Amniotic stem cell (primary cell): ENCODE measurements around the gene THEMIS2.

Source experiments
- DNase-seq: peaks from one replicate; lab custom pipeline; 2025; lab: John Stamatoyannopoulos, UW

Gene THEMIS2

DNA sequence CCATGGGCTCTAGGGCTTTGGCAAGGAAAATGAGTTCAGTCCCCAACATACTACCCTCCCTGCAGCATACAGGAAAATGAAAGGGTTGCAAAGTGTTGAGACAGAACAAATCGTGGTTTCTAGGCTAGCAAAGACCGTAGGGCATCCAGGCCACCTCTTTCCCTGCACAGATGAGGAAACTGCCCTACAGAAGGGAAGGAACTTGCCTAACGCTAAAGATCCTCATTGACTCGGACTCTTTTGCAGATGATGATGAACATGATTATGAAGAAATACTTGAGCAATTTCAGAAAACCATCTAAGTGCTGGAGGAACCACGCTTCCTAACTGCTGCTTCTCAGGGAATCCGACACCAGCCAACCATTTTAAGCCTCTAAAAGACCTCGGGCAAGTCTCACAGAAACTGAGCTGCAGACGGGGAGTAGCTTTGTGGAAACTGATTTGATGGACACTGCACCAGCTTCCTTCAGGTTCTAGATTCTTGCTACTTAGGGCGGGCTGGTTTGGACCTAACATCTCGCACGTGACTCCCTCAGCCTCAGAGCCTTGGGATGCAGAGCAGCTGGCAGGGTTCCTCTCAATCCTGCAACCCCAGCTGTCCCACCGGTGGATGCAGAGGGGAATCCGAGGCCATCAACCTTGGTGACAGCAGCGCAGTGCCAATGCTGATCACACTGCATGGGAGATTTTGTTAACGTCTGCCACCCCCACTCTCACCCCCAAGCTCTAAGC is 13.4 kb downstream of the THEMIS2 start:
- no peak for DNase-seq

DNA sequence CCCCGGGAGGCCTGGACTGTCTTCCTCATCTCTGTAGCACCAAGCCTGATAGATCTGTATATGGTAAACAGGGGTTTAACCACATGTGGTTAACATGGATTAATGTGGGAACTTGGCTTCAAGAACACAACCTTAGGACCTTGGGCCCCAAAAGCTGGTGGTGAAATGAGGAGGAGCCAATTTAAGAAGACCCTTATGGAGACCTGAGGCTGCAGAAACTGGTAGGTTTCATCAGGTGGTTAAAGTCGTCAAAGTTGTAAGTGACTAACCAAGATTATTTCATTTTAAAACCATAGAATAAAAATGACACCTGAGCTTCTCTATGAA is 14.0 kb downstream of the THEMIS2 start:
- DNase-seq = no peak

DNA sequence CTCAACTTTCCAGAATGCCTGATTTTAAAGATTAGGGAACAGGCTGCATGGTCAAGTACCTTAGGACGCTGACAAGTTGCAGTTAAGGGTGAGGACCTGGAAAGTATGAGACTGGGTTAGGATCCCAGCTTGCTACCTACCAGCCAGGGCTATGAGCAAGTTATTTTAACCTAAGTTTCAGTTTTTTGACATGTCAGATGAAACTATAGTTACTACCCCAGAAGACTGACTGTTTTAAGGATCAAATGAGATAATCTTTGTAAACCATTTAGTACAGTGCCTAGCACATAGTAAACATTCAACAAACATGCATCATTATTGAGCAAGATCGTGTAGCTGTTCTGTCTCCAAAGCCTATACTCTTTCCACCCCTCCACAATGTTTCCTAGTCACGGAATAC is 14.4 kb downstream of the THEMIS2 start:
- DNase-seq = no peak

DNA sequence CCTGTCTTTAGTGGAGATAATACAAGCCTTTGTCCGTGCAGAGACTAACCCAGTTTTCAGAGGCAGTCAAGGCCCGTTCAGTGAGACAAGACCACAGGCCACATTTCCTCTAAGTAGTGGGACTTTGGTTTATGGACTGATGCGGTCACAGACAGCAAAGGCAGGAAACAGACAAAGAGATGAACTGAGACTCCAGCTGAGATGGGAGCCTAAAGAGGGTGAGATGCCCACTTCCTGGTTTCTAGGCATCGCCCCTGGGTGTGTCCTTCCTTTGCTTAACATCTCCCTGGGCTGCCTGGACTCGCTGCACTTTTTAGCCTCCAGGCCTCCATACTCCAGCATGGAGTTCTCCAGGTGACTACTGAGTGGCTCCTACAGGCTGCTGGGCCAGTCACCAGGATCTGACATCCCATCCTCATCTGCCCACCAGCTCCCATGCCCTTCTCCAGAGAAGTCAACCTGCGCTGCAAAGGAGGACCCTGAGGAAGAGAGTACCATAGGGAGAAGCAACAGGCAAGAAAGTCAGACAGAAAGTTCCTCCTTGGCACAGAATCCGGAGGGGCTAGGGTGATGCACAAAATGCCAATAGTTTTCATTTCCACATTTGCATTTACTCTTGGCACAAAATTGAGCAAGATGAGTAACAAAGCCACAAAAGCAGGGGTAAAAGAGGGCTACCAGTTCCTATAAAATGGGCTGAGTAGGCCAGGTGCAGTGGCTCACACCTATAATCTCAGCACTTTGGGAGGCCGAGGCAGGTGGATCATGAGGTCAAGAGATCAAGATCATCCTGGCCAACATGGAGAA is 15.1 kb downstream of the THEMIS2 start:
- DNase-seq = no peak

DNA sequence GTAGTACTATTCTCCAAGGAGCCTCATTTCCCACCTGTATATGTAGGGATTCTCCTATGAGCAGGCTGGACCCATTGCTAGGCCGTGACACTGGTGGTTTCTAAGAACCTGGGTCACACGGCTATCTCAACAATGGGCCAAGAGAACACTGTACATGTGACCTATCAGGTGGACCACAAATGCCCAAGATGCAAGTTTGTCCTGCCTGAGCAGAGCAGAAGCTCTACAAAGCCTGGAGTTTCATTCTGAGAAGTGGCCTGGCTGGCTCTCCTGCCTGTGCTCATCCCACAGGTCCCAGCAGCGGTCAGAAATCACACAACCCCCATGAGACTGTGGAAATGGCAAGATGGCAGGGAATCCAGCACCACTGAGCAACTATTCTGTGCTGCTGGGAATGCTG is 17.2 kb downstream of the THEMIS2 start:
- DNase-seq = no peak

DNA sequence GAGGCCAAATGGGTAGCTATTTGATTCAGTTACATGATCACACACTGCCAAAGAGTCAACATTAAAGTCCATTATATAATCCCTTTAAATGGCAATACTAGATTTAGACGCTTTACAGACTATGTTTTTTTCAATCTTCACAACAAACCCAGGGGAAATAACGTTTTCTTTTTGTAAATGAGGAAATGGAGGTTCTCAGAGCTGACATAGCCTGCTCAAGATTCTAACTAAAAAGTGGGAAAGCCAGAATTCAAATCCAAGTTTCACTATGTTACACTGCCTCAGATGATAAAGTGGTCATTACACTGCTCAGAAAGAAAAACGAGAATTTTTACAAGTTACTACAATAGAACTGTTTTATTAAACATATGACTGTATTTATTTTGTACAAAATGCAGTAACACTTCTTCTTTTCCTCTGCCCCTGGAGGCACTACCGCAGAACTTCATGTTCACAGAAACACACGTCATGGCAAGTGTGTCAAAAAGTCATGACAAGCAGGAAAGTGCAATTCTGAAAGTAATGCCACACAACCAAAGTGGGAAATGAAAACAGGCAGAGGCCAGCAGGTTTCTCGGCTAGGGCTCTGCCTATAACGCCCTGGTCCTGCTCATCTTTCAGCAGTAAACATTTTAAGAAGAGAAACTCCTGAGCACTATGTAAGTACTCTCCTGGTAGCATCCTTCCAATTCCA is 19.0 kb downstream of the THEMIS2 start:
- no peak for DNase-seq

DNA sequence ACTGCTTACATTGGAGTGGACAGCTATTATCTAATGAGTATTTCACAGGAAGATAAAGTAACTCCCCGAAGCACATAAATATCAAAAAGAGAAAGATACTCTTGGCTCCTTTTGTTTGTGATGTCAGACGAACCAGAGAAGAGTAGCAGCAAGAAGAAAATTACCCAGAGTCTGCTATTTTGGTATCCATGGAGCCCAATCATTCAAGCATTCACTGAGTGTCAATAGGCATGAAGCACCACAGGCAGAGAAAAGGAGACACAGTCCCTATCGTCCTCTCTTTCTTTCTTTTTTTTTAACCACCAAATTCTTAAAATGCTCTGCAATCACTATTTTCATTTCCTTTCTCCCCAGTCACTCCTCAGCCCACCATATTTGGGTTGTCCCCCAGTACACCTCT is 22.2 kb downstream of the THEMIS2 start:
- no peak for DNase-seq

DNA sequence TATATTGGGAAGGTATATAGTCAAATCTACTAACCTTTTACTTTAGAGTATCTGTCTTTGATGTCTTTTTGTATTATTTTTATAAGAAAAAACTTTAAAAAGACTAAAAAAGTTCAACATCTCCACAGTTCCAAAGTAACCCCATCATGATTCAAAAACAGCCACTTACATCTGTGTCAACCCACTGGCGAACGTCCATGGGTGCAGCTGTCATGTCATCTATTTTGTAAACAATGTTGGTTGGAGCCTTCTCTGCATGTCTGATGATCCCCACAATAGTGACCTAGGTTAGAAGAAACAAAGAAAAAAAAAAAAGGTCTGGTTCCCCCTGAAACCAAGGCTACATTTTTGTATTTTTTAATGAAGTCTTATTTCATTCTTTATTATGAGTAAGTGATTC is 34.4 kb downstream of the THEMIS2 start:
- DNase-seq = no peak

DNA sequence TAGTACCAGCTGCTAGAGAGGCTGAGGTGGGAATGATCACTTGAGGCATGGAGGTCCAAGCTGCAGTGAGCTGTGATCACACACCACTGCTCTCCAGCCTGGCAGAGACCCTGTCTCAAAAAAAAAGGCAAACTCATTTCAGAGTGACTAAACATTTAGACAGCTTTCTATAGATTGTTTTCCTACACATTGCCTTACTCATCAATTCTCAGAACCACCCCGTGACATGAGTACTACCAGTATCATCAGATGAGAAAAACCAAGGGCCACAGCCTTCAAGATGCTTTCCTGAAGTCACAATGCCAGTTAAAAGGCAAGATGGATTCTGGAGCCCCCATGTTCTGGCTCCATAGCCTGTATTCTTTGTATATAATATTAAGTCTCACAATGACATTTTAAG is 40.1 kb downstream of the THEMIS2 start:
- DNase-seq = no peak

DNA sequence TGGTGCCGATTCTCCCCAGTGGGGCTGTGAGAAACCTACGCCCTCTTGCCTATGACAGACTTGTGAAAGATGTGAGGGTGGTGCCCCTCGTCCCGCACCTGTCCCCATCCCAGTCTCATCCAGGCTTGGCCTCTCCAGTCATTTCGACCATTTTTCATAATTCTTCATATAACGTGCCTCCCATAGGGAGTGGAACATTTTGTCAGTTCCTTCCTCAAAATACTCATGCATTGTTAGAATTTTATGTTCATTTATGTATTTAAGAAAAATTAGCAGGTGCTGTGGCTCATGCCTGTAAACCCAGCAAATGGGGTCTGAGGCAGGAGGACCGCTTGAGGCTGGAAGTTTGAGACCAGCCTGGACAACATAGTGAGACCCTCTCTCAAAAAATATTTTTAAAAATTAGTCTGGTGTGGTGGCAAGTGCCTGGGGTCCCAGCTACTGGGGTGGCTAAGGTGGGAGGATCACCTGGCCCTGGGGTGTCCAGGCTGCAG is 42.8 kb downstream of the THEMIS2 start:
- DNase-seq = no peak

DNA sequence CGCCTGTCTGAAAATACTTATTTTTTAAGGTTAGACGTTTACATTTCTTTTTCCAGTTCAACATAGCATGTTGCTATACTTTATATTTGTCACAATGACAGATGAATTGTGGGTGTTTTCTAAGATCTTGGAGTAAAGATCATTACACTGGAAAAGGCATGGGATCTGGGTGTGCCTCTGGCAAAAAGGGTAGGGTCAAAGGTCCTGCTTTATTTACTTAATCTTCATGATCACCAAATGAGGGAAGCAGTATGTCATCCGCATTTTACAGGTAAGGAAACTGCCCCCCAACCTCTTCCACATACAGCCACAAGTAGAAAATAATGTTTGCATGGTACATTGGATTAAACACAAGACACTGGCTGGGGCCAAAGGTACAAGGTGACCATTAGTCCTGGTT is 49.9 kb downstream of the THEMIS2 start:
- no peak for DNase-seq

DNA sequence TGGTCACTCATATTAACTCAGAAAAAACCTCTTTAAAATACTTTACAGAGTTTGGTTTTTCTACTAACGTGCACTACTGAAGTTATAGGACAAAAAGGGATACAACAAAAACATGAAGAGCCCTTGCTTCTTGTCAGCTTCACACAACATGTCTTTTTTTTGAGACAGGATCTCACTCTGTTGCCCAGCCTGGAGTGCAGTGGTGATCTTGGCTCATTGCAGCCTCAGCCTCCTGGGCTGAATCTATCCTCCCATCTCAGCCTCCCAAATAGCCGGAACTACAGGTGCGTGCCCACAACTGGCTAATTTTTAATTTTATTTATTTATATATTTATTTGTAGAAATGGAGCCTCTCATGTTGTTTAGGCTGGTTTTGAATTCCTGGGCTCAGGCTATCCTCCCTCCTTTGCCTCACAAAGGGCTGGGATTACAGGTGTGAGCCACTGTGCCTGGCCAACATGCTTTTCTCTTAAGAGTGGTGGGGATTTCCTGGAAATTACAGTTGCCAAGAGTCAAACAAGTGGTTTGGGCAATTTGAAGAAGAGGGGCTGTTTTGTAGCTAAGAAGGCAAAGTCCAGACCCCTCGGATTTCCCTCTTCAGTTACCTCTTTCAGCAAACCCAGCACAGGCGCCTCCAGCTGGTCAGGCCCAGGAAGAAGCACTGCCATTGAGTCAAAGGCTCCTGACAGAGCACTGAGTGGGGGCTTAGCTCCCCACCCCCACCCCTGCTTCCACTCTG is 56.0 kb downstream of the THEMIS2 start:
- no peak for DNase-seq

DNA sequence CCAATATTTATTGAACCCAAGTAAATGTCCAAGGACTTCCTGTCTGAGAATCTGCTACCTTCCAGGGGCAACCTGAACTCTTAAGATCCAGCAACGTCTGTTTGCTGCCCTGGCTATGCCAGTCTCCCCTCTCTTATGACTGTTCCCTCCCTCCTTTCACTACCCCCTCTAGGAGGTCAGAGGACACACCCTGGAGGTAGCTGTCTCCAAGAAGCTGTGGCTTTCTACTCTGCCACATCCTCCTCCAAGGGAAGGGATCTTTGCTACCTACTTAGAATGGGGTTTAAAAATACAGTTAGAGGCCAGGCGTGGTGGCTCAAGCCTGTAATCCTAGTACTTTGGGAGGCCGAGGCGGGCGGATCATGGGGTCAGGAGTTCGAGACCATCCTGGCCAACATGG is 58.8 kb downstream of the THEMIS2 start:
- DNase-seq = no peak

DNA sequence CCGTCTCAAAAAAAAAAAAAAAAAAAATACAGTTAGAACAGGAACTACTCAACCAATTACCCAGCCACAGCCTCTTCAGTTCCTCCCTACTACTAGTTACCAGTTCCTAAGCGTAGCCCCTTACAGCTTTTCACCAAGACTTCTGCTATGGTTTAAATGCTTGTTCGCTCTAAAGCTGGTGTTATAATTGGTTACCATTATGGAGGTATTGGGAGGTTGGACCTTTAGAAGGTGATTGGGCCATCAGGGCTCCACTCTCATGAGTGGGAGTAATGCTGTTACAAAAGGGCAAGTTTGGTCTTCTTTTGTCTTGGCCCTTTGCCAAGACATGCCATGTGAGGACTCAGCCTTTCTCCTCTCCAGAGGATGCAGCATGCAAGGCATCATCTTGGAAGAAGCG is 59.4 kb downstream of the THEMIS2 start:
- DNase-seq = no peak

DNA sequence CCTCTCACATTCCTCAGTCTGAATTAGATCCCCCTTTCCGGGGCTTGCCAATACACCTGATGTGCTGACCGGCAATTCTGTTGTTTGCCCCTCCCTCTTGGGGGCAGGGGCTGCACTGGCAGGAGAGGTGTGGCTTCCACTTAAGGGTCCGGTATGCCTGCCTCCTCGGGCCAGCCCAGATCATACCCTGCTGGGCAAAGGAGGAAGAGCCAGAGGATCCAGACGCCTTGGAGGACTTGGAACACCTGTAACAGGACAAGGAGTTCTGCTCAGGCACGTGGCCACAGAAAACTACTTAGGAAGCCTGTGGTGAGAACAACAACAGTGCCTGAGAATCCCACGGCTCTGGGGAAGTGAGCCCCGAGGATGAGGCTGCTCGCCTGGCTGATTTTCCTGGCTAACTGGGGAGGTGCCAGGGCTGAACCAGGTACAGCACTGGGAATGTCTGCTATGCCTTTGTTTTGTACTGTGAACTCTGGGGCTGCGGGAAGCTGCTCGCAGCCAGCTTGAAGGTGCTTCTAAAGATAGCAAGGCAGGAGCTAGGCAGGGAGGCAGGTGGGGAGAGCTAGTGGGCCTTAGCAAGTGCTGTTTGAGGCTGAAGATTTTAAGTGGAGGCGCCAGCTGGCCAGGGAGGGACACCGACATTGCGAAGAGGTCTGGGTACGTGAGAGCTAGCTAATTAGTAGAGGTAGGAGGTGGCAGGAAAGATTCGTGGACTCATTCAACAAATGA is 62.6 kb downstream of the THEMIS2 start, which contains the start of gene SMPDL3B:
SMPDL3B (plus strand) TSS at position 183 of the 732 bp plus-strand sequence; CDS start at position 367, 184 bp downstream.
- no peak for DNase-seq

DNA sequence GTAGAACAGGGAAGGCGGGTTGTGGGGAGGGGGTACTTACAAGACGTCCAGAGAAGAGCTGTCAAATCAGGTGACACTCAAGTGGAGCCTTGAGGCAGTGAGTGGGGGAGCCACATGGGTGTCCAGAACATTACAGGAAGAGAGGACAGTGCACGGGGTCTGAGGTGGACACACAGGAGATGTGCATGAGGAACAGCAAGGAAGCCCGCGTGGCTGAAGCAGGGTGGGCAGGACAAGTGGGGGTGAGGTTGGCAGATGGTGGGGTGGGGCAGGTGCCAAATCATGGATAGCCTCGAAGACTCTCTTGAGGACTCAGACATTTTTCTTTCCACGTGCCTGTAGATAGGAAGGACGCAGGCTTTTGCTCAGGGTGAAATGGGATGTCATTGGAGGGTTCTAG is 63.4 kb downstream of the THEMIS2 start:
- DNase-seq = no peak
